ENCODE data around the gene NKD1.

GRCh38 chr16:50690177-50690576 lies 142.0 kb downstream of the NKD1 start:
- TF ChIP-seq POLR2AphosphoS5 (IDR thresholded peaks at IDR 0.05; ENCODE audit: low read depth, low read length) (no peak), CTCF (IDR thresholded peaks at IDR 0.05 in 2 of 3, conservative IDR thresholded peaks at IDR 0.05 in 1 of 3; ENCODE audit: borderline replicate concordance in 1 of 3, insufficient read depth in 1 of 3, low read depth in 2 of 3, low read length in 2 of 3) (no peak), ZNF274 (IDR thresholded peaks at IDR 0.05; ENCODE audit: low read depth, low read length) (no peak), EZH2phosphoT487 (IDR thresholded peaks at IDR 0.05; ENCODE audit: borderline replicate concordance) (no peak)
